GM11168 (cell line): Measurements from ENCODE around the gene USP10.
"Not testable (repeated sequence)": the region's sequence is repeated elsewhere in the genome, so short reads cannot be mapped to it uniquely, and the experiment has no call there.

Experiments
- in situ Hi-C: fragments of 300-500 bp; cut with MboI; formaldehyde crosslinking; loops from one replicate; pipeline ENCODE4 v1.12.0; 2022; ENCODE audit warnings: low sequenced_read_pairs; ENCODE audit not compliant: unreplicated experiment

USP10 gene

GRCh38 chr16:84673203-84673535 lies 26.6 kb upstream of the USP10 start:
- in situ Hi-C loops = no loop called here

DNA sequence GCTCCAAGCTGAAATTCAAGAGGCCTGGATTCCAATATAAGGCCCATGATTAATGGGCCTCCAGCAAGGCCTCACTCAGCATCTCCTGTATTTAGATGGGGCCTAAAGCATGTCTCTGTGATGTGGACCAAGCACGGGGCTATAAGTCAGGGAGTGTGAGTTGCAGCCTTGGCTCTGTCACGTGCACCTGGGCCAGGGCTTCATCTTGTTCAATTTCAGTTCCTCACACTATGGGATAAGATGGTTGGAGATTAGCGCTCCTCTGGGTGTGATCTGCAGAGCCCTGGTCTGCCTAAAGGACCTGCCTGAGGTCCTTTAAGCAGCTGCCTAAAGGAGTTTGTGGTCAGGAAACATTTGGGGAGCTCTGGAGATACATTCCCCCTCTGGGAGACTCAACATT lies 26.2 kb upstream of the USP10 start:
- in situ Hi-C loops = no loop called here

GRCh38 chr16:84675423-84675822 lies 24.4 kb upstream of the USP10 start:
- in situ Hi-C loops = no loop called here

GRCh38 chr16:84675884-84676283 lies 23.9 kb upstream of the USP10 start:
- in situ Hi-C loops = no loop called here

DNA sequence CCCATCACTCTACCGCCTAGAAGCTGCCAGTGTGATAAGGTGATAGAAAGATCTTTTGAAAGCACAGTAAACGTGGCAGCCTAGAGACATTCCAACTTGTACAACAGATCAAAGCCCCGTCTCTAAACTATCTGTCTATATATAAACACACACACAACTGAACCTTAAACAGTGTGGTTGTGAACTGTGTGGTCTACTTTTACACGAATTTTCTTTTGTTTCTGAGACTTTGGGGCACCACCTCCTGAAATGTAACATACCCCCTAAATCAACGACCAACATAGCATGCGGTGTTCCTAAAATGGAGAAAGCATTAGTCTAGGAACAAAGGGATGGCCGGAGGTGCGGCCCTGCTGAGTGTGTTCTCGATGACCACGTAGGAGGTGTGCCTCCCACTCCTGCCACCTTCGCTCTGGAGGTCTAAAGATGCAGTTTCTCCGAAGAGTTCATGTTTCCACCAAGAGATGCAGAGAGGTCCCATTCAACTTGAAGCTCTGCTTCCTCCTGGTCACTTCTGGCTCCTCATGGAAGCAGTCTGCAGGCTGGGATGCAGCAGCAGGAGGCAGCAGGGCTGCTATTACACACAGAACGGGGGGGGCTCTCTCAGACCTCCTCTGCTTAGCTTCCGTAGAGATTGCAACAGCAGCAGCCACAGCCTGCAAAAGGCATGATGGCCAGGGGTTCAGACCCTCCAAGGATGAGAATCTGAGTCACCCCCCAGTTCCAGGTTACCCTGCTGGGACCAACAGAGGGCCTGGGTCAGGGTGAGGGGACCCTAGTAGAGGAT lies 22.6 kb upstream of the USP10 start:
- in situ Hi-C loops = no loop called here

- in situ Hi-C loops = no loop called here
Observed at GRCh38 chr16:84677849-84678248, 22.0 kb upstream of the USP10 start.

DNA sequence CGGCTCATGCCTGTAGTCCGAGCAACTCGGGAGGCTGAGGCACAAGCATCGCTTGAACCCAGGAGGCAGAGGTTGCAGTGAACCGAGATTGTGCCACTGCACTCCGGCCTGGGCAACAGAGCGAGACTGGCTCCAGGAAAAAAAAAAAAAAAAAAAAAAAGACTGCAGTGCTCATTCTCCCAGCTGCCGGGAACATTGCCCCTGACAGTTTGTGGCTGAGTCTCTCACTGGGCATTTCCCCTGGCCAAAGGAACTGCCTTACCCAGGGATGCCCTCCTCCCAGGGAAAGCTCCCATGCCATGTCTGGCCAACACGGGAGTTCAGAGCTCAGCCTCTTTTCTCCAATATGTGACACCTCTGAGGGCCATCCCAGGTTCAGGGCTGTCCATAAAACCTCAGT lies 21.3 kb upstream of the USP10 start:
- in situ Hi-C loops = no loop called here

DNA sequence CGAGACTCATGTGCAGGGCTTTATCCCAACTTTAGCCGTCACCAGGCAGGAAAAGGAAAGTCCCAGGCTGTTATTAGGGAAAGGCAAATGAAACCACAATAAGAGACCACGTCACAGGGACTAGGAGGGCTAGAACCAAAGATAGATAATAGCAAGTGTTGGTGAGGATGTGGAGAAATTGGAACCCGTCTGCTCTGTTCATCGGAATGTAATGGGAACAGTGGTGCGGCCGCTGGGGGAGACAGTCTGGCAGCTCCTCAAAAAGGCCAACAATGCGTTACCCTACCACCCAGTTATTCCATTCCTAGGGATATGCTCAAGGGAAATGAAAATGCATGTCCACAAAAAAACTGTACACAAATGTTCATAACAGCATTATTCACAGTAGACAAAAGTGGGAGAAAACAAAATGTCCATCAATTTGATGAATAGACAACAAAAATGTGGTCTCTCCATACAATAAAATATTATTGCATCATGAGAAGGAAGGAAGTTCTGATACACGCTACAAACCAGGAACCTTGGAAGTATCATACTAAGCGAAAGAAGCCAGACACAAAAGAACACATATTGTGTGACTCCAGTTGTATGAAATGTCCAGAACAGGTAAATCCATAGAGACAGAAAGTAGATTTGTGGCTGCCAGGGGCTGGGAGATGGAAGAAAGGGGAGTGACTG lies 19.5 kb upstream of the USP10 start:
- in situ Hi-C loops = no loop called here

- in situ Hi-C loops = no loop called here
Observed at GRCh38 chr16:84680843-84681629, 18.8 kb upstream of the USP10 start.

DNA sequence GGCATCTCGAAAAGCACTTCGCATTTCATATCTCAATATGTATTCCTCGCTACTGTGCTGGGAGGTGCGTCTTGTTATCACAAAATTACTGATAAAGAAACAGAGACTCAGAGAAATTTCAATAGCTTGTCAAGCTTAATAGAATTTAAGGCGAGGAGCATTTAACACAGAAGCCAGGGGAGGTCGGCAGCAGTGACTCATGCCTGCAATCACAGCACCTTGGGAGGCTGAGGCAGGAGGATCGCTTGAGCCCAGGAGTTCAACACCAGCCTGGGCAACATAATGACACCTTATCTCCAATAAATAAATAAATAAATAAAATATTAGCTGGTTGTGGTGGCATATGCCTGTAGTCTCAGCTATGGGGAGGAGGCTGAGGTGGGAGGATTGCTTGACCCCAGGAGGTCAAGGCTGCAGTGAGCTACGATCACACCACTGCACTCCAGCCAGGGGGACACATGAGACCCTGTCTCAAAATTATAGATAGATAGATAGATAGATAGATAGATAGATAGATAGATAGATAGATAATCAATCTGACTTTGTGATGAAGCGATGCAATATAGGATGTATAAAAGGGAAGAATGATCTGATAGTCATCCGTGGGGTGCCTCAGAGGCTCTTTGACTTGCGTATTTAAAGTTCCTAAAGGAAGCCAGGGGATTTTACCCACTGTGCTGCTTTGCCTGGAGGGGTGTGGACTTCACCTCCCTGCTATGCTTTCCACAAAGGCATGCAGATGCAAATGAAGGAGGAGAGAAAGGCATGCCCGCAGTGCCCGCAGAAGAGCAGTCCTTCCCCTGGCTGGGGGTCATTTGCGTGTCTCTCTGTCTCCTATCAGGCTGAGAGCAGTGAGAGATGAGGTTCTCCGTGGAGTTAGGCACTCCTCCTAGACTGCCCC lies 15.9 kb upstream of the USP10 start:
- in situ Hi-C loops = no loop called here

- in situ Hi-C loops = no loop called here
Observed at GRCh38 chr16:84684592-84684965, 15.2 kb upstream of the USP10 start.

DNA sequence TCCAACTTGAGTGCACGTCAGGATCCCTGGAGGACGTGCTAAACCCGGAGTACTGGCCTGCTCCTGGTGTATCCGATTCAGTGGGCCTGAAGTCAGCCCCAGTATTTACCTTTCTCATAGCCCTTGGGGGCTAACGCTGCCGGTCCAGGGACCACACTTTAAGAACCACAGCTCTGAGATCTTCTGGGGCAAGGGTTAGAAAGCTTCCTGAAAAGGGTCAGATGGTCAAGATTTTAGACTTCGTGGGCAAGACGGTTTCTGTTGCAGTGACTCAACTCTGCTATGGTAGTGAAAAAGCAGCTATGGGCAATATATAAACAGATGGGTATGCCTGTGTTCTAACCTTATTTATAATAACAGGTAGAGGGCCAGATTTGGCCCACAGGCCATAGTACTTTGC lies 14.6 kb upstream of the USP10 start:
- in situ Hi-C loops = no loop called here

GRCh38 chr16:84686707-84687298 lies 13.0 kb upstream of the USP10 start:
- in situ Hi-C loops = no loop called here

GRCh38 chr16:84687715-84688114 lies 12.1 kb upstream of the USP10 start:
- in situ Hi-C loops = no loop called here

DNA sequence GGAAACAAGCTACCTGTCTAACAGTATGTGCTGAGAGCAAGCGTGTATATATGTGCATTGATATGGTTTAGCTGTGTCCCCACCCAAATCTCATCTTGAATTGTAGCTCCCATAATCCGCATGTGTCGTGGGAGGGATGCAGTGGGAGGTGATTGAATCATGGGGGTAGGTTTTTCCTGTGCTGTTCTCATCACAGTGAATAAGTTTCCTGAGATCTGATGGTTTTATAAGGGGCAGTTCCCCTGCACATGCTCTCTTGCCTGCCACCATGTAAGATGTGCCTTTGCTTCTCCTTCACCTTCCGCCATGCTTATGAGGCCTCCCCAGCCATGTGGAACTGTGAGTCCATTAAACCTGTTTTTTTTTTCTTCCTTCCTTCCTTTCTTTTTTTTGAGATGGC lies 11.6 kb upstream of the USP10 start:
- in situ Hi-C loops = not testable (repeated sequence)

DNA sequence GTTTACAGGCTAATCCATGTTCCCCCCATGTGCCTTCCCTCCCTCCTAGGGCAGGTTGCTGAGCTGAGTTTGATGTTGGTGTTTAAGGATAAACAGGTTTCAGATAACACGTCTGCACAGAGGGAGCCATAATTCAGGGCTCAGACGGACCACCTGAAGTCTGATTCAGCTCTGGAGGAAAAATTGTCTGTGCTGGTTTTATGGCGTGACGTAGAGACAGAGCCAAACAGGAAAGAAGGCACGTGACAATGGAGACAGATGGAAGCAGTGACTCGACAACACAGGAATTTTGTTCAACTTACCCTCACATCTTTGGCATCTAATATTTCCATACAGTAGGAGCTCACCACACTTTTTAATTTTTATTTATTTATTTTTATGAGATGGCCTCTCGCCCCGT lies 10.7 kb upstream of the USP10 start:
- in situ Hi-C loops = no loop called here

DNA sequence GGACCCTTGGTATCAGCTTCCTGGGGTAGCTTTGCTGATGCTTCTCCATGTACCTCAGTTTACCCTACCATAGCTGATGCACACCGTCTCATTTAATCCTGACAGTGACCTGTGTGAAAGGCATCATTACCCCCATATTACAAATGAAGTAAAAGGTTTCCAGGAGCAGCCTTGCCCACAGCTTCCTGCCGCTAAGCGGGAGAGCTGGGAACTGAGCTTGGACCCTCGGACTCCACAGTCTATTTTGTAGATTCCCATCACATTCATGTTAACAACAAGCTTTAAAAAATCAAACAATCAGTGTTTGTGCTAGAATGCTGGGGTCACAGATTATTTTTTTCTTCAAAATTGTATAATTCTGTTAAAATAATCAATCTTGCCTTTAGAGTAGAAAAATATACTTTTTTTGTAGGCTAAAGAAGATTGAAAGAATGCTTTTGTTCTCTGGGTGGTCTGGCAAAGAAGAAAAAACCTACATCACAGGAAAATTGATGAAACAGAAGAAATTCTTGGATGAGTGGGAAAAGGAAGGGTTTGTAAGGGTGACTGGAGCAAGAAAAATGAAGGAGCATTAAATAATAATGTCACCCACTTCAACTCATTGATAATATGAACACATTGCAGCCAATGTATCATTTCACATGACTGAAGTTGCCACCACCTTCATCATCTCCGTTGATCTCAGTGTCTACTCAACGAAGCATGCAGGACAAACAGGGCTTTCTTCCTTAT lies 9.5 kb upstream of the USP10 start:
- in situ Hi-C loops = no loop called here

DNA sequence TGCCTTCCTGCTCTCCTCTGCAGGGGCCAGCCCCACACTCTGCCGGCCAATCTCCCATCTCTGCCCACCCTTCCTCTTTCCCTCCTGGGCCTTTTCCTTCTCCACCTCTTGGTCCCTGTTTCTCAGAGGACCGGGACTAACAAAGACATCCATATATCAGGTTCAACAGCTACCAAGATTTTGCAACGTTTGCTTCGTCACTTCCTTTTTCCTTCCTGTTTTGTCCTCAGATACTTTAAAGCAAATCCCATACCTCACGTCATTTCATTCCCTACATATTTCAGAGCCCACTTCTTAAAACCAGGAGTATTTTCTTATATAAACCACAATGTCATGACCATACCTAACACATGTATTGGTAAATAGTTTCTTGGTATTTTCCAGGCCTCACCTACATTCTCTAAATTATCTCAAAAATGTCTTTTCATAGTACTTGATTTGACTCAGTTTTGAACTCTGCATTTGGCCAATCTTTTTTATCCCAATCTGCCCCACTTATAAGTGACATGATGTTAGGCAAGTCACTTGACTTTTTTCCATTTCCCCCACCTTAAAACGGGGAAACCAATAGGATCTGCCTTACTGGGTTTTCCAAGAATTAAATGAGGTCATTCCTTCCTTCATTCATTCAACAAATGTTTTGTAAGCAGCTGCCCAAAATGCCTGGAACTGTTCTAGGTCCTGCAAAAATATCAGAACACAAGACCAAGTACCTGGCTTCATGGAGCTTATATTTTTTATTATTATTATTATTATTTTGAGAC lies 7.2 kb upstream of the USP10 start:
- in situ Hi-C loops = no loop called here

GRCh38 chr16:84693869-84694268 lies 5.9 kb upstream of the USP10 start:
- in situ Hi-C loops = not testable (repeated sequence)
